HG03103 (cell line): ENCODE results near the gene TSSK6.

ENCODE experiments used
- ATAC-seq: cut with Tn5 transposase; IDR thresholded peaks from one replicate; pipeline ENCODE4 v1.9.1; 2021; ENCODE audit warnings: low read depth; ENCODE audit not compliant: unreplicated experiment

Gene TSSK6

GRCh38 chr19:19531951-19532805 lies 16.8 kb upstream of the TSSK6 start:
- ATAC-seq: peak; percentile 61

DNA sequence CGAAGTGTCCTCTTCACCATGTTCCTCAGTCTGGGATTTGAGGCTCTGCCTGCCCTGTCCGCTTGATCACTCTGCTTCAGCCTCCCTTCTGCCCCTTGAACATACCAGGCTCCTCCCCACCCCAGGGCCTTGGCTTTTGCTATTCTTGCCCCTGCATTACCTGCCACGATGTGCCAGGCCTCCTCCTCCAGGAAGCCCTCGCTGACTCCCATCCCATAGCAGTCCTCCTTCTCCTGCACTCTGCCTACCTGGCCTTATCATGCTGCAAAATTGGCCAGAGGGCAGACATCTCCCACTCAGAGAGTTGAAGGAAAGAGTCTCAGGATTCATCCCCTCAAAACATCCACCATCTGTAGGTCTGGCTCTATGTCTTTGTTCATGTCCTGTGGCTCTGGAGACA lies 15.5 kb upstream of the TSSK6 start:
- no peak for ATAC-seq

DNA sequence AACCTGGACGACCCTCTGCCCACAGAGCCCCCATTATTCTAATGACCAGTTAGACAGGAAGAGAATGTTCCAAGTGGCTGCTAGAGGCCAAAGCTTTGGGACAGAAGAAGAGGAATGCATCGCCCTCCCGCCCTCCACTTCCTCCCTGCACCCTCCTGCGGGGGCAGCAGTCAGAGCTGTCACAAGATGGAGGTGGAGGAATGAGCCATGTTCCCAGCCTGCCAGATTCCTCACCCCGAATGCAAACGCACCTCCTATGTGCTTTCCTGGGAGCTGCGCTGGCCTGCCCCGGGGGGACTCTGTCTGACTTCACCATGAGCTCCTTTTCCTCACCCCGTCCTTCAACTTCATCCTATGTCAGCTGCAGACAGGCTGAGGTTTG lies 15.1 kb upstream of the TSSK6 start:
- ATAC-seq: no peak

GRCh38 chr19:19529783-19530422 lies 14.6 kb upstream of the TSSK6 start:
- ATAC-seq: no peak

- ATAC-seq: no peak
These were observed 13.6 kb upstream of the TSSK6 start, which contains the start of gene YJEFN3 for GRCh38 chr19:19528721-19529490. TSS of gene YJEFN3 (plus strand) at chr19:19528911. CDS start at chr19:19528933, 22 bp downstream.

DNA sequence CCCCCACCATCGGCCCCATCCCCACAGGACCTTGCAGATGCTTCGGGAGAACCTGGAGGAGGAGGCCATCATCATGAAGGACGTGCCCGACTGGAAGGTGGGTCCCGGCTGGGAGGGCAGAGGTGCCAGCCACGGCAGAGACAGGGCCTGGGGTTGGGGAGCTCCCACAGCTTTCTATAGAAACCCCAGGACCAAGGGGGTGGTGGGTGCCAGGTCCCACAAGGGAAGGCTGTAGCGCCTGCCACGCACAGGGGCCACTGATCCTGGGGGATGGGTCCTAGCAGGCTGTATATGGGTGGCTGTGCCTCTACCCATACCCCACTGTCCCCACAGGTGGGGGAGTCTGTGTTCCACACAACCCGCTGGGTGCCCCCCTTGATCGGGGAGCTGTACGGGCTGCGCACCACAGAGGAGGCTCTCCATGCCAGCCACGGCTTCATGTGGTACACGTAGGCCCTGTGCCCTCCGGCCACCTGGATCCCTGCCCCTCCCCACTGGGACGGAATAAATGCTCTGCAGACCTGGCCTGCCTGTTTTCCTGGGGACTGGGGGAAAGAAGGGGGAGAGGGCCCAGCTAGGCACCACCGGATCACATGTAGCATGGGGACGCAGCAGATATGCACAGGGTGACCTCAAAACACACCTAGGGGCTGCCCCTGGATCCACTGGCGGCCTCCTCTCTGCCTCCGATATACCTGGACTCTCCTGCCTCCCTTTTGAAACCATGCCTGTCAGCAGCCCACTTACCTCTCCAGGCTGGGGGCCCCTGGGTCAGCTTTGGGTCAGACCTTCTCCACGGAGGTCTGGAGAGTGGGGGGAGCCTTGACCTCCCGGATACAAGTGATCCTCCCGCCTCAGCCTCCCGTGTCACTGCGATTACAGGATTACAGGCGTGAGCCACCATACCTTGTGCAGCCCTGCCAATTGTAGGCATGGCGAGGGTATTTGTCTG lies 12.6 kb upstream of the TSSK6 start:
- no peak for ATAC-seq

DNA sequence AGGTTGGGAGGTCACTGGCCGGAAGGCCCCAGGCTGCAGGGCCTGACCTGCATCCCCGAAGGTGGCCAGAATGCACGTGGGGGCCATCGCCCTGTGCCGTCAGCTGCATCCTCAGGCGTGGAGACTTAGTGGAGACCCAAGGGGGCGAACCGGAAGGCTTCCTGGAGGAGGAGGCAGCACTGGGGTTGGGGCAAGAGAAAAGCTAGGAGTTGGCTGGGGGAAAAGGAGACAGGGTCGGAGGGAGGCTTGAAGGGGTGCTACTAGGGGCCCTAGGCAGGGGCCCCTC lies 12.0 kb upstream of the TSSK6 start:
- ATAC-seq: no peak

GRCh38 chr19:19526581-19527370 lies 11.4 kb upstream of the TSSK6 start:
- no peak for ATAC-seq

GRCh38 chr19:19525611-19526380 lies 10.4 kb upstream of the TSSK6 start:
- no peak for ATAC-seq

- no peak for ATAC-seq
These were observed 8.7 kb upstream of the TSSK6 start for GRCh38 chr19:19524053-19524452.

DNA sequence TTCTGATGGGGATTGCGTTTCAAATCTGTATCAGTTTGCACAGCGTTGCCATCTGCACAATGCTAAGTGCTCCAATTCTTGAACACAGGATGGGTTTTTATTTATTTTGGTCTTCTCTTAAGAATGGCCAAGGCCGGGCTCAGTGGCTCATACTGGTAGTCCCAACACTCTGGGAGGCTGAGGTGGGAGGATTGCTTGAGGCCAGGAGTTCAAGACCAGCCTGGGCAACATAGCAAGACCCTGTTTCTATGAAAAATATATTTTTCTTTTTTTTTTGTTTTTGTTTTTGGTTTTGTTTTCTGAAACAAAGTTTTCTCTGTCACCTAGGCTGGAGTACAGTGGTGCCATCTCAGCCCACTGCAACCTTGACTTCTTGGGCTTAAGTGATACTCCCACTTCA lies 7.8 kb upstream of the TSSK6 start:
- no peak for ATAC-seq

DNA sequence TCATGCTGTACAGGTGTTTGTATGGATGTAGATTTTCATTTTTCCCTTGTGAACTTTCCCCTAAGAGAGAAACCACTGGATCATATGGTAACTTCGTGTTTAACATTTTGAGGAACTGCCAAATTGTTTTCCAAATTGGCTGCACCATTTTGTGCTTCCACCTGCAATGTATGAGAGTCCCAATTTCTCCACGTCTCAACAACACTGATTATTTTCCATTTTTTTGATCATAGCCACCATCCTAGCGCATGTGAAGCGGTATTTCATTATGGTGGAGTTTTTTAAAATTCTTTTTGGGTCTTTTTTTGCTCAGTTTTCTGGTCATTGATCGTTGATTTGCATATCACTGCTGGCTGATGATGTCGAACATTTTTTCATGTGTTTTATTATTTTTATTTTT lies 5.6 kb upstream of the TSSK6 start:
- ATAC-seq: no peak

GRCh38 chr19:19517235-19517619 lies 1.9 kb upstream of the TSSK6 start:
- ATAC-seq: no peak

DNA sequence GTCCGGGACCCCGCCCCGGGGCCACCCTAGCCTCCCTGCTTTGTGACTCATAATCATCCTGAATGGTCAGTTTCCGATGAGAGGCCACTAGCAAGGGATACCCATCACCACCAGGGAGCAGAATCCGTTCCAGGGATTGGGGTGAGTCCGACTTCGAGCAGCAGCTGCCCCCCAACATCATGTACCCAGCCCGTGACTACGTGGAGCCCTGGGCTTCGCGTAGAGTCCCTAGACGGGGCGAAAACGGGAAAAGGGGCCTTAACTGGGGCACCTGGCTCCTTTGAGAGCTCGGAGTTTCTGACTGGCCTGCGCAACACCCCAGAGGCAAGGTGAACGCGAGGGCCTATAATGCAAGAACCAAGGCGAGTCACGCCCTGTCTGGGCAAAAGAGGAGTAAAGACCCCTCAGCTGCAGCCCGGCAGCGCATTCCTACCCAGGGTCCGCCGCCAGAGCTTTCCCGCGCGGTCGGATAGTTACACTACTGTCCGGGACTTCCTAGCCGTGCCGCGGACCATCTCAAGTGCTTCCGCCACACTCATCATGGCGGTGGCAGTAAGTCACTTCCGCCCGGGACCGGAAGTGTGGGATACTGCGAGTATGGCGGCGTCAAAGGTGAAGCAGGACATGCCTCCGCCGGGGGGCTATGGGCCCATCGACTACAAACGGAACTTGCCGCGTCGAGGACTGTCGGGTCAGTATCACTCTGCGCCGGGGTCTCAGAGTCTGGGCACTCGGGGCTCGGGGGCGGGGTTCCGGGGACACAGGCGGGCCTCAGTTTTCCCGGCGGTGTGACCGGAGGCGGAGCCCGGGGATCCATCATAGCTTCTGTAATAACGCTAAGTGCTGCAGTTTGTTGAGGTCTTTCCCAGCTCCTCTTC lies 533 bp upstream of the TSSK6 start, which contains the start of gene NDUFA13:
Gene NDUFA13 (plus strand): TSS at position 584 of the 878 bp plus-strand sequence. CDS start 14 bp downstream, at position 598.
- peak; percentile 90 for ATAC-seq

DNA sequence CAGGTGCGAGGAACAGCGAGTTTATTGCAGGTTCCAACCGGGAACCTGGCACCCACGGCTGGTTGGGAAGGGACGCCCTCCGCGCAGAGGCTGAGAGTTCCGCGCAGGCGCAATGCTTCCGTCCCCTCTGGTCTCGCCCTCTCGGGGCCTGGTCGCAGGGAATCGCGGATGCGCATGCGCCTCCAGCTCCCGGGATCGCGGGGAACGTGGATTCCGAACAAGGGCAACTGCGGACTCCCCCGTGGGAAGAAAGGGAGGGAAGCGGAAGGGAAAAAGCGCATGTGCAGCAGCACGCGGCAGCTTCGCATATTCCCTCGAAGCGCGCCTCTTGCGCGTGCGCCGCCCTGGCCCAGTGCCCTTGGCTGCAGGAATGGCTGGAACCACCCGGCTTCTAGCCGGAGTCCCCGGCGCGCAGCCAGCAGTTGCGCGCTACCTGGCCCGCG lies 1.1 kb downstream of the TSSK6 start:
- ATAC-seq: no peak

- ATAC-seq: no peak
These were observed 1.7 kb downstream of the TSSK6 start for GRCh38 chr19:19513682-19514081.

DNA sequence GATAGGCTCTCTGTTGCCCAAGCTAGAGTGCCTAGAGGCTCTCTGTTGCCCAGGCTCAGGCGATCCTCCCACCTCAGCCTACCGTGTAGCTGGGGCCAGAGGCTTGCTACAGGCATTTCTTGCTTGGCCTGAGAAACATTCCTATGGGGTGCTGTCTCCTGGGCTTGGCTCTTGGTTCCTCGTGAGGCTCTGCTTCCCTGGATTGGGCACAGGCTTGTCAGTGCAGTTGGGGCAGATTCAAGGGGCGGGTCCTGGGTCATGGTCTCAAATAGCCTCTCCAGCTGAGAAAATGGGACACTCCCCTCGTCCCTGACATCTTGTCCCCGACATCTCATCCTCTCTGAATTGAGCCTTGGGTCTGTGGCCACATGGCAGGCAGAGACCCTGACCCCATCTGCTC lies 4.9 kb downstream of the TSSK6 start:
- no peak for ATAC-seq

- no peak for ATAC-seq
These were observed 7.1 kb downstream of the TSSK6 start for GRCh38 chr19:19508217-19508616.
